Thyroid gland (tissue), 4 donors: ENCODE results near the gene VPS18. TPM values are rescaled to one million over a fixed set of nuclear protein-coding genes. Genes with fewer than 3 reads are reported as not detected.
A peak's percentile ranks its signal among the peaks of the same experiment; 100 is the strongest.

Experiments used
- DNase-seq, 2 donors: peaks; one replicate each; pipeline ENCODE4 v3.0.0-alpha.2; 2019
- H3K27ac ChIP-seq, 3 donors: fragments of 200-600 bp; sonication (generic); 1 replicate in 2 of 3; 2 replicates in 1 of 3; pipeline ENCODE4 v1.5.1; 2016 to 2019; ENCODE audit warnings: mild to moderate bottlenecking in 1 of 3, moderate library complexity in 1 of 3
- H3K27me3 ChIP-seq: fragments of 200-600 bp; sonication (generic); one replicate; pipeline ENCODE4 v1.5.1; 2019
- H3K36me3 ChIP-seq, 2 donors: fragments of 200-600 bp; sonication (generic); one replicate each; pipeline ENCODE4 v1.5.1; 2016 to 2019
- H3K4me1 ChIP-seq, 2 donors: fragments of 200-600 bp; sonication (generic); one replicate each; pipeline ENCODE4 v1.5.1; 2017 to 2019
- H3K4me3 ChIP-seq, 3 donors: fragments of 200-600 bp; sonication (generic); replicated peaks in 1 of 3; 1 replicate in 2 of 3; 2 replicates in 1 of 3; pipeline ENCODE4 v1.5.1; 2016; ENCODE audit warnings: mild to moderate bottlenecking in 1 of 3
- H3K9me3 ChIP-seq: fragments of 200-600 bp; sonication (generic); one replicate; pipeline ENCODE4 v1.5.1; 2017
- POLR2A ChIP-seq, 2 donors: fragments of 450-650 bp; IDR thresholded peaks; one replicate each; pipeline ENCODE4 v1.6.1; 2017; ENCODE audit warnings: antibody characterized with exemption in 2 of 2, mild to moderate bottlenecking in 2 of 2, moderate library complexity in 1 of 2
- WGBS, 2 donors: methylation state at CpG; one replicate each; pipeline ENCODE4 v1.1.5; 2017; 5-methylcytosine and 5-hydroxymethylcytosine counted together
- intact Hi-C: fragments of 100-400 bp; cut with DNase I; formaldehyde crosslinking; loops from one replicate; pipeline ENCODE4 v1.15.1; 2023
- total RNA-seq, 4 donors: library from RNA; depleted of rRNA; stranded (reverse); fragments of >200 nt; gene quantifications; one replicate each; pipeline ENCODE4 v1.2.3, GENCODE V29; 2016
- TF ChIP-seq, protein P1 (sequence below), 6 experiments: fragments of 200-600 bp in 3 of 6; fragments of 450-650 bp in 3 of 6; sonication (generic) in 3 of 6; IDR thresholded peaks; one replicate each; pipeline ENCODE4 v1.5.1; 2016 to 2019; ENCODE audit warnings: antibody characterized with exemption in 6 of 6, mild to moderate bottlenecking in 2 of 6, inconsistent platforms in 1 of 6, moderate library complexity in 1 of 6

The VPS18 gene
- total RNA-seq, 4 donors from 2014 or later = 29.2 to 43.6 (median 37.2) TPM

- H3K4me3 ChIP-seq = no peak overlapping the region
- TF ChIP-seq, protein P1, sequence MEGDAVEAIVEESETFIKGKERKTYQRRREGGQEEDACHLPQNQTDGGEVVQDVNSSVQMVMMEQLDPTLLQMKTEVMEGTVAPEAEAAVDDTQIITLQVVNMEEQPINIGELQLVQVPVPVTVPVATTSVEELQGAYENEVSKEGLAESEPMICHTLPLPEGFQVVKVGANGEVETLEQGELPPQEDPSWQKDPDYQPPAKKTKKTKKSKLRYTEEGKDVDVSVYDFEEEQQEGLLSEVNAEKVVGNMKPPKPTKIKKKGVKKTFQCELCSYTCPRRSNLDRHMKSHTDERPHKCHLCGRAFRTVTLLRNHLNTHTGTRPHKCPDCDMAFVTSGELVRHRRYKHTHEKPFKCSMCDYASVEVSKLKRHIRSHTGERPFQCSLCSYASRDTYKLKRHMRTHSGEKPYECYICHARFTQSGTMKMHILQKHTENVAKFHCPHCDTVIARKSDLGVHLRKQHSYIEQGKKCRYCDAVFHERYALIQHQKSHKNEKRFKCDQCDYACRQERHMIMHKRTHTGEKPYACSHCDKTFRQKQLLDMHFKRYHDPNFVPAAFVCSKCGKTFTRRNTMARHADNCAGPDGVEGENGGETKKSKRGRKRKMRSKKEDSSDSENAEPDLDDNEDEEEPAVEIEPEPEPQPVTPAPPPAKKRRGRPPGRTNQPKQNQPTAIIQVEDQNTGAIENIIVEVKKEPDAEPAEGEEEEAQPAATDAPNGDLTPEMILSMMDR (IDR thresholded peaks at IDR 0.05) = no peak
- TF ChIP-seq POLR2A (IDR thresholded peaks at IDR 0.05) = no peak
- DNase-seq = peak in 1 of 2 donors; percentile 8
- H3K27ac ChIP-seq = peak overlapping the region; percentile 63 to 90 (median 71)
- H3K4me1 ChIP-seq = peaks cover 22 to 29% of the 10 kb centered on the region in 2 donors
- intact Hi-C loops = no loop called here
- H3K9me3 ChIP-seq = no peaks in the 10 kb centered on the region
- no peaks in the 10 kb centered on the region for H3K36me3 ChIP-seq
- H3K27me3 ChIP-seq = no peaks in the 10 kb centered on the region
These were observed 47.4 kb upstream of the VPS18 start for GRCh38 chr15:40846841-40847222.

- no peaks in the 10 kb centered on the region for H3K9me3 ChIP-seq
- DNase-seq = peak; percentile 86 to 88
These were observed 46.9 kb upstream of the VPS18 start for GRCh38 chr15:40847223-40847961.

GRCh38 chr15:40850576-40851112, 43.6 kb upstream of the VPS18 start:
- WGBS, 2 donors = 89 to 93% methylated on average over 8 of the region's 8 CpGs
- Histone ChIP-seq H3K4me3 (no peak overlapping the region), H3K9me3 (no peaks in the 10 kb centered on the region), H3K27ac (no peak overlapping the region), H3K27me3 (no peaks in the 10 kb centered on the region), H3K36me3 (peaks cover 15 to 19% of the 10 kb centered on the region in 2 donors), H3K4me1 (peaks cover 14 to 26% of the 10 kb centered on the region in 2 donors)
- no peak for TF ChIP-seq POLR2A (IDR thresholded peaks at IDR 0.05)
- TF ChIP-seq, protein P1 (IDR thresholded peaks at IDR 0.05) = no peak
- DNase-seq = no peak
- intact Hi-C loops = no loop called here

More at GRCh38 chr15:40847223-40847961, 46.9 kb upstream of the VPS18 start:
- WGBS, 2 donors = 55 to 56% methylated on average over 7 of the region's 7 CpGs
- no peaks in the 10 kb centered on the region for H3K27me3 ChIP-seq
- no peaks in the 10 kb centered on the region for H3K36me3 ChIP-seq
- TF ChIP-seq POLR2A (IDR thresholded peaks at IDR 0.05) = peak in 1 of 2 donors; percentile 48
- TF ChIP-seq, protein P1 (IDR thresholded peaks at IDR 0.05) = peak in 2 of 6 experiments; percentile 25 to 28
- intact Hi-C loops = no loop called here
- no peak overlapping the region for H3K4me3 ChIP-seq
- H3K27ac ChIP-seq = peak overlapping the region; percentile 63 to 90 (median 71)
- H3K4me1 ChIP-seq = peaks cover 22 to 29% of the 10 kb centered on the region in 2 donors

GRCh38 chr15:40852529-40852928, 41.7 kb upstream of the VPS18 start:
- WGBS, 2 donors = 92 to 93% methylated on average over 5 of the region's 5 CpGs
- TF ChIP-seq POLR2A (IDR thresholded peaks at IDR 0.05) = no peak
- TF ChIP-seq, protein P1 (IDR thresholded peaks at IDR 0.05) = no peak
- Histone ChIP-seq H3K27me3 (no peaks in the 10 kb centered on the region), H3K4me1 (peaks cover 8 to 15% of the 10 kb centered on the region in 2 donors), H3K36me3 (peaks cover 19 to 37% of the 10 kb centered on the region in 2 donors), H3K9me3 (no peaks in the 10 kb centered on the region), H3K27ac (no peak overlapping the region), H3K4me3 (no peak overlapping the region)
- intact Hi-C loops = no loop called here
- DNase-seq = no peak
